GM19240 (cell line): ENCODE data around the gene STIP1.
"Not testable (repeated sequence)": the region's sequence is repeated elsewhere in the genome, so short reads cannot be mapped to it uniquely, and the experiment has no call there.

Source experiments
- DNase-seq: peaks from one replicate; pipeline ENCODE4 v3.0.0; 2011; ENCODE audit warnings: low spot score; ENCODE audit not compliant: insufficient read length

The STIP1 gene

GRCh38 chr11:64157631-64158394 lies 28.2 kb upstream of the STIP1 start:
- no peak for DNase-seq

- no peak for DNase-seq
Observed at GRCh38 chr11:64161037-64161436, 24.9 kb upstream of the STIP1 start.

- DNase-seq, result not testable (repeated sequence)
Observed at GRCh38 chr11:64162769-64163168, 23.2 kb upstream of the STIP1 start.

- no peak for DNase-seq
Observed at GRCh38 chr11:64163951-64164350, 22.0 kb upstream of the STIP1 start.

- no peak for DNase-seq
Observed at GRCh38 chr11:64164392-64165312, 21.3 kb upstream of the STIP1 start.

GRCh38 chr11:64165481-64165841 lies 20.5 kb upstream of the STIP1 start:
- no peak for DNase-seq

- DNase-seq, result peak; percentile 74
Observed at GRCh38 chr11:64165842-64166635, 19.9 kb upstream of the STIP1 start, which contains the start of gene MACROD1. Gene MACROD1 (minus strand): TSS chr11:64166113. CDS start chr11:64165994, 119 bp downstream.

- no peak for DNase-seq
Observed at GRCh38 chr11:64170419-64170818, 15.6 kb upstream of the STIP1 start.

- no peak for DNase-seq
Observed at GRCh38 chr11:64173616-64174355, 12.2 kb upstream of the STIP1 start.

GRCh38 chr11:64176751-64177150 lies 9.2 kb upstream of the STIP1 start:
- no peak for DNase-seq

GRCh38 chr11:64178203-64178602 lies 7.8 kb upstream of the STIP1 start:
- no peak for DNase-seq

GRCh38 chr11:64178951-64179639 lies 6.9 kb upstream of the STIP1 start:
- no peak for DNase-seq

- DNase-seq, result no peak
Observed at GRCh38 chr11:64180891-64181290, 5.1 kb upstream of the STIP1 start.

- peak; percentile 62 for DNase-seq
Observed at GRCh38 chr11:64181506-64182411, 4.2 kb upstream of the STIP1 start.

- DNase-seq, result no peak
Observed at GRCh38 chr11:64183890-64184289, 2.1 kb upstream of the STIP1 start.

GRCh38 chr11:64185175-64185692 lies 737 bp upstream of the STIP1 start:
- DNase-seq, result no peak

GRCh38 chr11:64186492-64187165 lies 658 bp downstream of the STIP1 start:
- DNase-seq, result no peak

- no peak for DNase-seq
Observed at GRCh38 chr11:64192434-64192833, 6.5 kb downstream of the STIP1 start.
